Measurements from ENCODE around the gene IRF1.
A peak's percentile ranks its signal among the peaks of the same experiment; 100 is the strongest.
"Not testable (repeated sequence)": the region's sequence is repeated elsewhere in the genome, so short reads cannot be mapped to it uniquely, and the experiment has no call there.

IRF1 gene

DNA sequence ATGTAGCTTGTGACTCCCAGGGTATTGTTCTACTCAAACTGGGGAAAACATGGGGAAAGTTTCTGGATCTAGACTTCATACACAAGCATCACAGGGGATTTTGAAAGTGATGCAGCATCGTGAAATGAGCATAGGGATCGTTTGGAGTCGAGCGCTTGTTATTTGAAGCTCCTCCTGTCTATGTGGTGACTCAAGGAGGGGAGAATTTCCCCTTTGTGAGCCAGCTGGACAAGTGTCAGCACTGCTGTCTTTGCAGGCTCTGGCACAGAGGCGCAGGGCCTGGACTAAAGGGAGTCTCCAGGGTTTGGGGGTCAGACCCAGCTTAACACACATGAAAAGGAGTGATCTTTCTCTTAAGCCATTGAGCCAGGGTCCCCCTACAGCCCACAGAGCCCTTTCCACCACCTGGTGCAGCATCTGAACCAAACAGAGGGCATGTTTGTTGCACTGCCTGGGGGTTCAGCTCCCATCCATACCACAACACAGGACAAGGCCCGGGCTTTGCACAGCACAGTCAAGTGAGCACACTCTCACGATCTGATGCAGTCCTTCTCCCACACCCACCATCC lies 51.0 kb downstream of the IRF1 start:
- DNase-seq (ENCODE audit: low read depth, low spot score) = no peak

DNA sequence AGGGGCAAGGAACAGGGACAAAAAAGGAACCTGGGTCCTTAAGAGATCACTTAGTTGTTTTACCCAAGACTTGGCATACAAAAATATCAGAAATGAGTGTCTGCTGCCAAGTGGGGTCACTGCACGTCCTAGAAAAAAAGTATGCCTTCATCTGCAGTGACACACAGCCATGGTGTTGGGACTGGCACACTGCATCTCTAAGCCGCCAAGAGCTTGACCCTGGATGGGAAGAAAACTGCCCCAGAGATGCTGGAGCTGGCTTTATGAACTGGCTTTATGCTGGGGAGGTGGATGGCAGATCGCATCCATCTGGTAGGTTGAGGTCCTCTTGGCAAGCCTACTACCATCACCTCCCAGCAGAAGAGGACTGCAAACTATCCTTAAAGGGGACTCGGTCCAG lies 51.7 kb downstream of the IRF1 start:
- DNase-seq (ENCODE audit: low read depth, low spot score) = no peak

DNA sequence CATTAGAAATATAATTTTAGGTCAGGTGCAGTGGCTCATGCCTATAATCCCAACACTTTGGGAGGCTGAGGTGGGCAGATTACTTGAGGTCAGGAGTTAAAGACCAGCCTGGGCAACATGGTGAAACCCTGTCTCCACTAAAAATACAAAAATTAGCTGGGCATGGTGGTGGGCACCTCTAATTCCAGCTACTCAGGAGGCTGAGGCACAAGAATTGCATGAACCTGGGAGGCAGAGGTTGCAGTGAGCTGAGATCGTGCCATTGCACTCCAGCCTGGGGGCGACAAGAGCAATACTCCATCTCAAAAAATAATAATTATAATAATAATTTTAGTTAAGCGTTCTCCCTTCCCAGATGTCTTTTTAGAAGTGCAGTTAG lies 52.3 kb downstream of the IRF1 start:
- not testable (repeated sequence) for DNase-seq (ENCODE audit: low read depth, low spot score)

DNA sequence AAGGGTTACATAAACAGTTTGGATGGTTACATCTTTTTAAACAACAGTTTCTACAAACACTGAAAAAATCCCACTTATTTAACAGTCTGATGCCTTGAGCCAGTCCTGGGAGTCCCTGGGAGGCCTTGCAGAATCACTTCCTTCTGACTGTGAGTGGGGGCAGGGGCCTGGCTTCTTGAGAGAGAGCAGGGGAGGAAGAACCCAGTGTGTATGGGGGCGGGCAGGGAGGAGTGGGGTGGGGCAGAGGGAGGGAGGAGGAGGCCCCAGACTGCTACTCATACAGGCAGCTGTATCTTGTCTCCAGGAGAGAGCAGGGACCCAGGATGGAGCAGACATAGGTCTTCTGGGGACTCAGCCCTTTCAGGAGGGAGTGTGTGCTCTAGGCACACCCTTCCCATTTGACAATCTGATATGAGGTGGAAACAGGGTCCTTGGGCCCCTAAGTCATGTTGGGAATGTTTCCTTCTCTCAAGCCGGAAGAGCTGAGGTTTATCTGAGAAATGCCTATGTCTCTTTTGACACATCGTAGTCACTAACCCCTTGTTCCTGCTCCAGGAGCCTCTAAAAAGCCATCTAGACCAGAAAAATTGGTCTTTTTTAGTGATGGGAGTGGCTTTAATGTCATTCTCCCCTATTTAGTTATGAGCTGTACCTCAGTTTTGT lies 52.8 kb downstream of the IRF1 start:
- peak; percentile 88 for DNase-seq (ENCODE audit: low read depth, low spot score)

DNA sequence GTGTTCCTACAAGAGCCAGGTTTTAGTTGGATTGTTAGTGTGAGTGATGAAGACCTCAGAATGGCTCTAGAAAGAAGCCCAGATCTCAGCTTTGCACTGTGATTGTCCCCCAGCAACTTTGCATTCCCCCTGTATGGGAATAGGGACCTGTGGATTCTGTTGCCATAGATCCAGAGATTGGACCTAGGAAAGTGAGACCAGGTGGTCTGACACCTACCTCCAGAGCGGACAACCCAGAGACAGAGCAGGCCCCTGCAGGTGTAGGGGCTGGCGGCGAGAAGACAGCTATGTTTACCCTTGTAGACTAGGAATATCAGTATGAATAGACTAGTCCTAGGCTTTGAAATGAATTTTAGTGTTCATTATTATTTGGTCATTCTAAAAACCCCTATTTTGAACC lies 53.6 kb downstream of the IRF1 start:
- no peak for DNase-seq (ENCODE audit: low read depth, low spot score)

DNA sequence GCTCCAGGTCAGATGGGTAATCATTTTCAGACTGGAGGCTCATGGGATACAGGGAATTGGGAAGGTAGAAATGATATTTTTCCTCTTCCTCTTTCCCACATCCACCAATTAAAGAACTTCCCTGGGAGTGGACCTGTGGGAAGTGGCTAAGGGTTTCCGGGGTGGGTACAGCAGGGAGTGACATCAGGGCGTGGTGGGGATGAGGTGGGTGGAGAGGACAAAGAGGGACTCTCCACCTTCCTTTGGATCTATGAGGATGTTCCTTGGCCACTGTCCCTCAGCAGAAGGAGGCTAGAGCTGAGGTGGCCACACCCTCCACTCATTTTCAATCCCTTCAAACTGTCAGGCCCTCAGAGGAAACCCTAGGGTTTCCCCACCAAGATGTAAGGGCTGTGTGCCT lies 54.7 kb downstream of the IRF1 start:
- no peak for DNase-seq (ENCODE audit: low read depth, low spot score)

DNA sequence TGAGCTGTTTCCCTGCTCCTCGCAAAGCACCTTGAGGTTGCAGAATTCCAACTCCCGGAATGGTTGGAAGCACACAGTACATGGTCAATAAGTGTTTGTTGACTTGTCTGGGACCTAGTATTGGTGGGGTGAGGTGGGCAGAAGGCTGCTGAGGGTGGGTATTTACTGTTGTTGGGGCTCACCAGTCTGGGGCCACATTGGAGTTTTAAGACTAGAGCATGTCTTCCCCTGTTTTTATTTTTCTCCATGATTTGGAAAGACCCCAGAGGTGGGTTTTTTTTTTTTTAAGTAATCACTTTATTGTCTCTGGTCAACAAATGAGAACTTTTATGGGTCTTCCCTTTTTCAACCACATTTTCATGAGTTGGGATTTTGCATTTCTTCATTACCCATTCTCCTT lies 55.1 kb downstream of the IRF1 start:
- no peak for DNase-seq (ENCODE audit: low read depth, low spot score)

DNA sequence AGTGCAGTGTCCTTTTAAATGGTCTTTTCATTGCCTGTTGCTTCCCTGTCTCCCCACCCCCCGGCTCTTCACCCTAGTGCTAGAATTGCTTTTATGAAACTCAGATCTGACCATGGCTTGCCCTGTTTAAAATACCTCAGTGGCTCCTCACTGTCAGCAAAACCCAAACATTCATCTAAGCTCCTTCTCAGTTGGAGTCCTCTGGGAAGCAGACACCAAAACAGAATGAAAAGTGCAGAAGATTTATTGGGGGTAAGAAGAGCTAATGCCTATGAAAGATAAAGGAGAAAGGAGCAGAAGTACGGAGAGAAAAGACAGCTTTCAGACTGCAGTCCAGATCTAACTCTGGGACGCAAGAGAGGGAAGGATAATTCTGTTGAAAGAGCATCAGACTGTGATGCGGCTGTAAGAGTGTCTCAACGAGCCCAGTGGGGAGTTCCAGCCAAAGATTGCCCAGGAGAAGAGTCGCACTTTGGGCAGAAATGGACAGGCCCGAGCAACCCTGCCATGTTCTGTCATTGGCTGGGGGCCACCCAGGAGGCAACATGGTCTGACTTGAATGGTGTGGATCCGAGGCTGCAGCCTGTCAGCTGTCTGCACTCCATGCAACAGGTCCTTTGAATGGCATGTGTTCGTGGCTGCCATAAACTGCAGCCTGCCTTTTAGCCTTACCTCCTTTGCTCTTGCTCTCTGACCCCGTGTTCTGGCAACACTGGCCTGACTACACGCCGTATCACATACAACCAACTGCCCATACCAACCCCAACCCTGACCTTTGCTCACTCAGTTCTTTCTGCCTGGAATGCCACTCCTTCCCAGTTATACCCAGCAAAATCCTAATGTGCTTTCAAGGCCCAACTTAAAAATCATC lies 55.9 kb downstream of the IRF1 start:
- DNase-seq (ENCODE audit: low read depth, low spot score) = no peak

DNA sequence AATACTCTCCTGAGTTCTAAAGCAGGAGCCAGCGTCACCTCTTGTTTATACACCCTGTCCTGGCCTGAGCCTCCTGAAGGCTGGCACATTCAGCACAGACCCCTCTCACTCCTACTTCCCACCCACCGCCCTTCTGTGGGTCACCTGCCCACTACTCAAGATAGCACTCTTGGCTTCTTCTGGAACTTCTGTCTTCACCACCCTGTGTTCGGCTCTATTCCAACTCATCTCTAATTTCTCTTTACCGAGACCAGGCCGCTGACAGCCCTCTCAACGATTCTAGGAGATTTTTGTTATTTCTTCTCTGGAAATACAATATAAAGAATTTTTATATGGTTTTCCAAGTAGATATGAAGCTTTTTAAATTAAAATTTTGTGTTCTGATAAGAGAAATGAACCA lies 57.4 kb downstream of the IRF1 start:
- no peak for DNase-seq (ENCODE audit: low read depth, low spot score)

DNA sequence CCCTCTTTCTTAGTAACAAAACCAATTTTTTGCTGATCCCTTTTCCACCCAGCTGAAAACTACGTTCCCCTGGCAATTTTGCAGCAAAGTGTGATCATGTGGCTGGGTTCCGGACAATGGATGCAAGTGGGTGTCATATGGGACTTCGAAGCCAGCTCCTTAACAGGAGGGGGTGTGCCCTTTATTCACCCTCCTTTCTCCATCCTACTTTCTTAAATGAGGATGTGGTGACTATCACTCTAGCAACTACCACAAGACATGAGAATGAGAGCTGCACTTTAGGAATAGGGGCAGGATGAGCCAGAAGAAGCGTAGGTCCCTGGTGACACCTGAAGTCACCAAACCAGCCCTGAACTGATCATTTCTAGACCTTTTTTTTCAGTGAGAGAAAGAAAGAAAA lies 58.9 kb downstream of the IRF1 start:
- DNase-seq (ENCODE audit: low read depth, low spot score) = no peak
